Liver (tissue), 9 donors: ENCODE measurements around the gene UPF1. TPM values are rescaled to one million over a fixed set of nuclear protein-coding genes. Genes with fewer than 3 reads are reported as not detected.

Source experiments
- DNase-seq: peaks from one replicate; pipeline ENCODE4 v3.0.0-alpha.2; 2017; ENCODE audit warnings: low spot score
- H3K27ac ChIP-seq, 2 donors: one replicate each; pipeline ENCODE4 v1.7.0; 2013; ENCODE audit warnings: inconsistent platforms in 2 of 2, low read length in 2 of 2, control low read depth in 1 of 2, low read depth in 1 of 2, mild to moderate bottlenecking in 1 of 2
- H3K27me3 ChIP-seq, 4 donors: one replicate each; pipeline versions ENCODE4 v1.6.1 to v1.7.0; 2013; ENCODE audit warnings: low read length in 3 of 4, inconsistent platforms in 1 of 4, mild to moderate bottlenecking in 1 of 4, moderate library complexity in 1 of 4; ENCODE audit not compliant: control insufficient read depth in 4 of 4, insufficient read depth in 4 of 4
- H3K36me3 ChIP-seq, 4 donors: one replicate each; pipeline versions ENCODE4 v1.6.1 to v1.7.0; 2013; ENCODE audit warnings: low read length in 3 of 4, mild to moderate bottlenecking in 3 of 4, low read depth in 1 of 4, moderate library complexity in 1 of 4; ENCODE audit not compliant: control insufficient read depth in 4 of 4, insufficient read depth in 3 of 4
- H3K4me1 ChIP-seq, 4 donors: one replicate each; pipeline versions ENCODE4 v1.6.1 to v1.7.0; 2013; ENCODE audit warnings: low read length in 3 of 4, mild to moderate bottlenecking in 3 of 4, moderate library complexity in 1 of 4; ENCODE audit not compliant: control insufficient read depth in 4 of 4, insufficient read depth in 4 of 4
- H3K4me3 ChIP-seq, 3 donors: one replicate each; pipeline versions ENCODE4 v1.6.1 to v1.7.0; 2013; ENCODE audit warnings: low read length in 3 of 3, control low read depth in 1 of 3, low read depth in 1 of 3, mild to moderate bottlenecking in 1 of 3
- H3K9ac ChIP-seq, 2 donors: one replicate each; pipeline ENCODE4 v1.7.0; 2013; ENCODE audit warnings: low read length in 2 of 2, mild to moderate bottlenecking in 2 of 2, moderate library complexity in 2 of 2, control low read depth in 1 of 2, low read depth in 1 of 2
- H3K9me3 ChIP-seq, 4 donors: one replicate each; pipeline versions ENCODE4 v1.6.1 to v1.7.0; 2013; ENCODE audit warnings: low read length in 3 of 4; ENCODE audit not compliant: control insufficient read depth in 4 of 4
- EGR1 ChIP-seq, 2 donors: IDR thresholded peaks; 2 replicates each; pipeline ENCODE4 v1.6.1; 2016 to 2018; ENCODE audit warnings: antibody characterized with exemption in 2 of 2, low read depth in 2 of 2
- FOXA1 ChIP-seq: IDR thresholded peaks from 2 replicates; pipeline ENCODE4 v1.6.1; 2016; ENCODE audit warnings: antibody characterized with exemption
- FOXA2 ChIP-seq: IDR thresholded peaks from 2 replicates; pipeline ENCODE4 v1.6.1; 2016; ENCODE audit warnings: antibody characterized with exemption
- GABPA ChIP-seq, 2 donors: IDR thresholded peaks in 1 of 2; conservative IDR thresholded peaks in 1 of 2; 2 replicates each; pipeline ENCODE4 v1.6.1; 2016; ENCODE audit warnings: antibody characterized with exemption in 2 of 2, mild to moderate bottlenecking in 1 of 2, moderate library complexity in 1 of 2
- HNF4A ChIP-seq, 2 donors: conservative IDR thresholded peaks; 2 replicates each; pipeline ENCODE4 v1.6.1; 2016; ENCODE audit warnings: antibody characterized with exemption in 2 of 2, mild to moderate bottlenecking in 2 of 2
- HNF4G ChIP-seq: IDR thresholded peaks from 2 replicates; pipeline ENCODE4 v1.6.1; 2016; ENCODE audit warnings: antibody characterized with exemption
- JUND ChIP-seq, 2 donors: IDR thresholded peaks; 2 replicates each; pipeline ENCODE4 v1.6.1; 2016; ENCODE audit warnings: antibody characterized with exemption in 2 of 2
- NR2F2 ChIP-seq: IDR thresholded peaks from 2 replicates; pipeline ENCODE4 v1.6.1; 2016; ENCODE audit warnings: antibody characterized with exemption
- RAD21 ChIP-seq, 2 donors: IDR thresholded peaks; 2 replicates each; pipeline ENCODE4 v1.6.1; 2016; ENCODE audit warnings: antibody characterized with exemption in 2 of 2, mild to moderate bottlenecking in 2 of 2
- RXRA ChIP-seq, 2 donors: IDR thresholded peaks; 2 replicates each; pipeline ENCODE4 v1.6.1; 2017 to 2018; ENCODE audit warnings: antibody characterized with exemption in 2 of 2, mild to moderate bottlenecking in 1 of 2
- SP1 ChIP-seq: IDR thresholded peaks from 2 replicates; pipeline ENCODE4 v1.6.1; 2018; ENCODE audit warnings: antibody characterized with exemption, mild to moderate bottlenecking
- YY1 ChIP-seq: IDR thresholded peaks from 2 replicates; pipeline ENCODE4 v1.6.1; 2016; ENCODE audit warnings: antibody characterized with exemption, mild to moderate bottlenecking
- WGBS: extraction: QIAGEN DNeasy Blood & Tissue Kit; methylation state at CpG from one replicate; pipeline ENCODE4 v1.1.7; 2013; 5-methylcytosine and 5-hydroxymethylcytosine counted together
- polyA plus RNA-seq, 2 donors: library from polyadenylated mRNA; stranded (reverse) in 1 of 2; unstranded in 1 of 2; fragments of 200-250 nt in 1 of 2; fragments of >200 nt in 1 of 2; fragmentation: Nextera tagmentation in 1 of 2; extraction: Ambion mirVana in 1 of 2; gene quantifications; one replicate each; pipeline versions ENCODE4 v1.2.1 to v1.2.3, GENCODE V29; 2013 to 2015
- total RNA-seq, 2 donors: library from RNA; depleted of rRNA; stranded (reverse); fragments of >200 nt; gene quantifications; one replicate each; pipeline ENCODE4 v1.2.3, GENCODE V29; 2014
- TF ChIP-seq, protein P1 (sequence below): fragments of 150-350 bp; IDR thresholded peaks from 2 replicates; pipeline ENCODE4 v1.5.1; 2017; ENCODE audit warnings: improper control_type of control experiment, low read depth, low read length; ENCODE audit not compliant: missing input control
- TF ChIP-seq, protein P2 (sequence below): IDR thresholded peaks from 2 replicates; pipeline ENCODE4 v1.6.1; 2016; ENCODE audit warnings: antibody characterized with exemption
- TF ChIP-seq, protein P3 (sequence below): IDR thresholded peaks from 2 replicates; pipeline ENCODE4 v1.6.1; 2016; ENCODE audit warnings: antibody characterized with exemption, mild to moderate bottlenecking
- TF ChIP-seq, protein P4 (sequence below): IDR thresholded peaks from 2 replicates; pipeline ENCODE4 v1.6.1; 2016; ENCODE audit warnings: antibody characterized with exemption
- TF ChIP-seq, protein P5 (sequence below): IDR thresholded peaks from 2 replicates; pipeline ENCODE4 v1.6.1; 2016; ENCODE audit warnings: antibody characterized with exemption
- donor health status: healthy.
- donor health status: healthy.
- donor health status: healthy.
- donor health status: healthy.
- donor health status: healthy.

Gene UPF1
- total and polyA plus RNA-seq, 4 donors = 5.7 to 51.0 (median 35.2) TPM

DNA sequence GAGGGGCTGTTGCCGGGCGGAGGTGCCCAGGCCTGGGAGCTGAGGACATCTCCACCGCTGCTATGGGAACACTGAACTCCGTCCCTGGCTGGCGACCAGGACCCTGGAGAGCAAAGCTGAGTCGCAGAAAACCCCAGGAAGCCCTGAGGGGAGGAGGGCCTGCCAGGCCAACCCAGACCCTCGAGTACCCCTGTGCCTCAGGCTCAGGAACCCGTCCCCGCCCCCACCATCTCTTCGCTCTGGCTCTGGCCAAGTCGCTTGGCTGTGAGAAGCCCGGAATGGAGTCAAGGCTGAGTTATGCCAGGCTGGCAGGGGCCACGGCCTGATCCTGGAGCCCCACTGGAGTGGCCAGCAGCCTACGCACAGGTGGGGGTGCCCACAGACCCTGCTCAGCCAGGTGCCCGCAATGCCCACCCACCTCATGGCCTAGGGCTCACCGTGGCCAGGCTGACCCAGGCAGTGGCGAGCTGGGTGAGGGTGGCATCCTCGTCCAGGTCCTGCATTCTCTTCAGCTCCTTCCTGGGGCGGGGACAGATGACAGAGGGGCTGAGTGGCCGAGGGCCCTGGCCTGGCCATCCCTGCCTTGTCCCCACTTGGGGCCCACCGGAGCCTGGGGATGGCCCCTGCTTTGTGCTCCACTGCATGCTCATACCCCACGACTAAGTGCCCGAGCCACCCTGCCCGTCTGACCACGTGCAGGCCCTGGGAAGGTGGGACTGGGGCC, 72.7 kb downstream of the UPF1 start:
- TF ChIP-seq, protein P1, sequence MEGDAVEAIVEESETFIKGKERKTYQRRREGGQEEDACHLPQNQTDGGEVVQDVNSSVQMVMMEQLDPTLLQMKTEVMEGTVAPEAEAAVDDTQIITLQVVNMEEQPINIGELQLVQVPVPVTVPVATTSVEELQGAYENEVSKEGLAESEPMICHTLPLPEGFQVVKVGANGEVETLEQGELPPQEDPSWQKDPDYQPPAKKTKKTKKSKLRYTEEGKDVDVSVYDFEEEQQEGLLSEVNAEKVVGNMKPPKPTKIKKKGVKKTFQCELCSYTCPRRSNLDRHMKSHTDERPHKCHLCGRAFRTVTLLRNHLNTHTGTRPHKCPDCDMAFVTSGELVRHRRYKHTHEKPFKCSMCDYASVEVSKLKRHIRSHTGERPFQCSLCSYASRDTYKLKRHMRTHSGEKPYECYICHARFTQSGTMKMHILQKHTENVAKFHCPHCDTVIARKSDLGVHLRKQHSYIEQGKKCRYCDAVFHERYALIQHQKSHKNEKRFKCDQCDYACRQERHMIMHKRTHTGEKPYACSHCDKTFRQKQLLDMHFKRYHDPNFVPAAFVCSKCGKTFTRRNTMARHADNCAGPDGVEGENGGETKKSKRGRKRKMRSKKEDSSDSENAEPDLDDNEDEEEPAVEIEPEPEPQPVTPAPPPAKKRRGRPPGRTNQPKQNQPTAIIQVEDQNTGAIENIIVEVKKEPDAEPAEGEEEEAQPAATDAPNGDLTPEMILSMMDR = no peak
- no peak for TF ChIP-seq RXRA (IDR thresholded peaks at IDR 0.05)
- TF ChIP-seq, protein P2, sequence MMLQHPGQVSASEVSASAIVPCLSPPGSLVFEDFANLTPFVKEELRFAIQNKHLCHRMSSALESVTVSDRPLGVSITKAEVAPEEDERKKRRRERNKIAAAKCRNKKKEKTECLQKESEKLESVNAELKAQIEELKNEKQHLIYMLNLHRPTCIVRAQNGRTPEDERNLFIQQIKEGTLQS = no peak
- no peak for TF ChIP-seq HNF4A (conservative IDR thresholded peaks at IDR 0.05)
- TF ChIP-seq GABPA (IDR thresholded peaks at IDR 0.05 in 1 of 2, conservative IDR thresholded peaks at IDR 0.05 in 1 of 2) = no peak
- no peak for TF ChIP-seq EGR1 (IDR thresholded peaks at IDR 0.05; ENCODE audit: low read depth in 2 of 2)
- TF ChIP-seq HNF4G = no peak
- TF ChIP-seq, protein P3, sequence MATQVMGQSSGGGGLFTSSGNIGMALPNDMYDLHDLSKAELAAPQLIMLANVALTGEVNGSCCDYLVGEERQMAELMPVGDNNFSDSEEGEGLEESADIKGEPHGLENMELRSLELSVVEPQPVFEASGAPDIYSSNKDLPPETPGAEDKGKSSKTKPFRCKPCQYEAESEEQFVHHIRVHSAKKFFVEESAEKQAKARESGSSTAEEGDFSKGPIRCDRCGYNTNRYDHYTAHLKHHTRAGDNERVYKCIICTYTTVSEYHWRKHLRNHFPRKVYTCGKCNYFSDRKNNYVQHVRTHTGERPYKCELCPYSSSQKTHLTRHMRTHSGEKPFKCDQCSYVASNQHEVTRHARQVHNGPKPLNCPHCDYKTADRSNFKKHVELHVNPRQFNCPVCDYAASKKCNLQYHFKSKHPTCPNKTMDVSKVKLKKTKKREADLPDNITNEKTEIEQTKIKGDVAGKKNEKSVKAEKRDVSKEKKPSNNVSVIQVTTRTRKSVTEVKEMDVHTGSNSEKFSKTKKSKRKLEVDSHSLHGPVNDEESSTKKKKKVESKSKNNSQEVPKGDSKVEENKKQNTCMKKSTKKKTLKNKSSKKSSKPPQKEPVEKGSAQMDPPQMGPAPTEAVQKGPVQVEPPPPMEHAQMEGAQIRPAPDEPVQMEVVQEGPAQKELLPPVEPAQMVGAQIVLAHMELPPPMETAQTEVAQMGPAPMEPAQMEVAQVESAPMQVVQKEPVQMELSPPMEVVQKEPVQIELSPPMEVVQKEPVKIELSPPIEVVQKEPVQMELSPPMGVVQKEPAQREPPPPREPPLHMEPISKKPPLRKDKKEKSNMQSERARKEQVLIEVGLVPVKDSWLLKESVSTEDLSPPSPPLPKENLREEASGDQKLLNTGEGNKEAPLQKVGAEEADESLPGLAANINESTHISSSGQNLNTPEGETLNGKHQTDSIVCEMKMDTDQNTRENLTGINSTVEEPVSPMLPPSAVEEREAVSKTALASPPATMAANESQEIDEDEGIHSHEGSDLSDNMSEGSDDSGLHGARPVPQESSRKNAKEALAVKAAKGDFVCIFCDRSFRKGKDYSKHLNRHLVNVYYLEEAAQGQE = no peak
- TF ChIP-seq FOXA2 = no peak
- TF ChIP-seq FOXA1 = no peak
- TF ChIP-seq YY1 = no peak
- TF ChIP-seq SP1 = no peak
- TF ChIP-seq RAD21 (IDR thresholded peaks at IDR 0.05) = no peak
- no peak for TF ChIP-seq NR2F2
- no peak for TF ChIP-seq JUND (IDR thresholded peaks at IDR 0.05)
- TF ChIP-seq, protein P4, sequence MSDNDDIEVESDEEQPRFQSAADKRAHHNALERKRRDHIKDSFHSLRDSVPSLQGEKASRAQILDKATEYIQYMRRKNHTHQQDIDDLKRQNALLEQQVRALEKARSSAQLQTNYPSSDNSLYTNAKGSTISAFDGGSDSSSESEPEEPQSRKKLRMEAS = no peak
- H3K4me1 ChIP-seq = no peaks in the 10 kb centered on the region
- H3K4me3 ChIP-seq = no peak overlapping the region
- DNase-seq = no peak
- 96% methylated on average over 25 of the region's 25 CpGs for WGBS
- no peaks in the 10 kb centered on the region for H3K9me3 ChIP-seq
- H3K27ac ChIP-seq = no peak overlapping the region
- peaks cover 4 to 70% (median 22%) of the 10 kb centered on the region in 4 donors for H3K36me3 ChIP-seq
- no peak overlapping the region for H3K9ac ChIP-seq
- no peaks in the 10 kb centered on the region for H3K27me3 ChIP-seq

DNA sequence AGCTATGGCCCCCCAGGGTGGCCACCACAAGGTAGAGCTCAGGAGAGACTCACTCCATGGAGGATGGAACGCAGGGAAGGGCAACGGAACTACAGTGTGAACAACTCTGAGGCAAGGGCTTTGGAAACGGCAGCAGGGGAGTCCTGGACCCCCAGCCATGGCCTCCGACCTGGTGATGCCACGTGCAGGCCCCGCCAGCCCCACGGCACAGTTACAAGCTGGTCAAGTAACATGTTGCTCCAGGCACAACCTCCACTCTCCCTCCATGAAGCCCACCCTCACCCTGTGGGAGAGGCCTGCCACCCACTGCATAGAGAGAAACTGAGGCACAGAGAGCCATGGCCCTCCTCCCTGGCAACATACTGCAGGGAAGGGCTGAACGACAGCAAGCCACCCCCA, 73.3 kb downstream of the UPF1 start:
- H3K4me1 ChIP-seq = no peaks in the 10 kb centered on the region
- WGBS = 94% methylated on average over 8 of the region's 8 CpGs
- no peak overlapping the region for H3K9ac ChIP-seq
- DNase-seq = no peak
- H3K27me3 ChIP-seq = no peaks in the 10 kb centered on the region
- TF ChIP-seq, protein P3 = no peak
- TF ChIP-seq, protein P5, sequence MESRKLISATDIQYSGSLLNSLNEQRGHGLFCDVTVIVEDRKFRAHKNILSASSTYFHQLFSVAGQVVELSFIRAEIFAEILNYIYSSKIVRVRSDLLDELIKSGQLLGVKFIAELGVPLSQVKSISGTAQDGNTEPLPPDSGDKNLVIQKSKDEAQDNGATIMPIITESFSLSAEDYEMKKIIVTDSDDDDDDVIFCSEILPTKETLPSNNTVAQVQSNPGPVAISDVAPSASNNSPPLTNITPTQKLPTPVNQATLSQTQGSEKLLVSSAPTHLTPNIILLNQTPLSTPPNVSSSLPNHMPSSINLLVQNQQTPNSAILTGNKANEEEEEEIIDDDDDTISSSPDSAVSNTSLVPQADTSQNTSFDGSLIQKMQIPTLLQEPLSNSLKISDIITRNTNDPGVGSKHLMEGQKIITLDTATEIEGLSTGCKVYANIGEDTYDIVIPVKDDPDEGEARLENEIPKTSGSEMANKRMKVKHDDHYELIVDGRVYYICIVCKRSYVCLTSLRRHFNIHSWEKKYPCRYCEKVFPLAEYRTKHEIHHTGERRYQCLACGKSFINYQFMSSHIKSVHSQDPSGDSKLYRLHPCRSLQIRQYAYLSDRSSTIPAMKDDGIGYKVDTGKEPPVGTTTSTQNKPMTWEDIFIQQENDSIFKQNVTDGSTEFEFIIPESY = no peak
- TF ChIP-seq SP1 = no peak
- no peak for TF ChIP-seq FOXA2
- TF ChIP-seq, protein P2 = no peak
- no peak for TF ChIP-seq GABPA (IDR thresholded peaks at IDR 0.05 in 1 of 2, conservative IDR thresholded peaks at IDR 0.05 in 1 of 2)
- no peak overlapping the region for H3K4me3 ChIP-seq
- H3K36me3 ChIP-seq = peaks cover 4 to 66% (median 20%) of the 10 kb centered on the region in 4 donors
- H3K9me3 ChIP-seq = no peaks in the 10 kb centered on the region
- no peak overlapping the region for H3K27ac ChIP-seq
